Astrocyte of the cerebellum (primary cell): ENCODE data around the gene CRYGD.
"Not testable (repeated sequence)": the region's sequence is repeated elsewhere in the genome, so short reads cannot be mapped to it uniquely, and the experiment has no call there.

Experiments
- DNase-seq: peaks from one replicate; pipeline ENCODE4 v3.0.0-alpha.2; 2011; ENCODE audit warnings: low read depth
- H3K4me3 ChIP-seq: 2 replicates; pipeline ENCODE4 v1.5.1; 2011; ENCODE audit warnings: mild to moderate bottlenecking, low read depth, low read length, moderate library complexity
- CTCF ChIP-seq: IDR thresholded peaks from 2 replicates; pipeline ENCODE4 v1.5.1; 2012; ENCODE audit warnings: low read length, low read depth, moderate library complexity, mild to moderate bottlenecking; ENCODE audit errors: missing control alignments
- in situ Hi-C: cut with HindIII; loops from 2 replicates; pipeline ENCODE4 v1.10.0; 2017; ENCODE audit warnings: low sequenced_read_pairs

CRYGD gene

GRCh38 chr2:208124013-208124715 is at the start of gene CRYGD:
Gene CRYGD, minus strand, starts transcription at chr2:208124524. Its CDS starts 51 bp downstream, at chr2:208124473.
- H3K4me3 ChIP-seq = peak within 1 kb of the TSS; percentile 39
- DNase-seq, in situ Hi-C loops: not testable (repeated sequence)

DNA sequence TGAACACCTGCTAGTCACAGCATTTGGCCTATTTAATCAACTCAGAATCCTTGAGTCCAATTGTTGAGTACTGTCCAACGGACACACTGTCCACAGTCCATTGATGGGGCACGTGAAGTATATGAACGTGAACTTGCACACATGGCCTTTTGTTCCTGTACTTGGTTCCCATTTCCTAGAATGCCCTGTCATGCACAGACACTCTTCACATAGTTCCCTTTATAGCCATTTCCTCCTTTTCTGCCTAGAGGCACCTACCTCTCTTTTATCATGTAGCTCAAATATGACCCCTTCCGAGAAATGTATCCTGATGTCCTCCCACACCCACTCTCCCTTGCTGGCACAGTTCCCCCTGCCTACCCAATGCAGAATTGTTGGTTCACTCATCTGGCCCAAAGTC is 47.8 kb upstream of the CRYGD start:
- in situ Hi-C loops = no loop called here
- no peak for DNase-seq
- no peak overlapping the region for H3K4me3 ChIP-seq
- no peak for TF ChIP-seq CTCF

- TF ChIP-seq CTCF = no peak
- H3K4me3 ChIP-seq = no peak overlapping the region
- in situ Hi-C loops = no loop called here
- DNase-seq = no peak
Measured at GRCh38 chr2:208164951-208165755, 40.8 kb upstream of the CRYGD start.

- DNase-seq = no peak
- H3K4me3 ChIP-seq = no peak within 1 kb of the TSS
- no peak for TF ChIP-seq CTCF
Measured at GRCh38 chr2:208163489-208163888, 39.2 kb upstream of the CRYGD start, which contains the start of gene CRYGA. Gene CRYGA, minus strand, starts transcription at chr2:208163589. Its CDS starts 33 bp downstream, at chr2:208163556.

GRCh38 chr2:208156439-208156838 is 32.1 kb upstream of the CRYGD start:
- no peak overlapping the region for H3K4me3 ChIP-seq
- DNase-seq = no peak
- no peak for TF ChIP-seq CTCF
- in situ Hi-C loops = no loop called here

More at GRCh38 chr2:208163489-208163888, 39.2 kb upstream of the CRYGD start, which contains the start of gene CRYGA:
- in situ Hi-C loops = no loop called here

GRCh38 chr2:208153156-208153555 is 28.8 kb upstream of the CRYGD start:
- TF ChIP-seq CTCF = no peak
- DNase-seq = no peak
- in situ Hi-C loops = no loop called here
- H3K4me3 ChIP-seq = no peak overlapping the region

DNA sequence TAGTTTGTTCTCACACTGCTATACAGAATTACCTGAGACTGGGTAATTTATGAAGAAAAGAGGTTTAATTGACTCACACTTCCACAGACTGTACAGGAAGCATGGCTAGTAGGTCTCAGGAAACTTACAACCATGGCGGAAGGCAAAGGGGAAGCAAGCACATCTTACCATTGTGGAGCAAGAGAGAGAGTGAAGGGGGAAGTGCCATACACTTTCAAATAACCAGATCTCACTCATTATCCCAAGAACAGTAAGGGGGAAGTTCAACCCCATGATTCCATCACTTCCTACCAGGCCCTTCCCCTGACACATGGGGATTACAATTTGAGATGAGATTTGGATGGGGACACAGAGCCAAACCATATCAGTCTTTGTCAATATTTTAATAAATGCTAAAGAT is 26.6 kb upstream of the CRYGD start:
- H3K4me3 ChIP-seq = no peak overlapping the region
- no peak for TF ChIP-seq CTCF
- in situ Hi-C loops = no loop called here
- no peak for DNase-seq
